RKO (cell line): Measurements from ENCODE around the gene WDR93.
A peak's percentile ranks its signal among the peaks of the same experiment; 100 is the strongest.

Source experiments
- DNase-seq: peaks from one replicate; pipeline ENCODE4 v3.0.0-alpha.2; 2016; ENCODE audit warnings: low spot score

Gene WDR93

DNA sequence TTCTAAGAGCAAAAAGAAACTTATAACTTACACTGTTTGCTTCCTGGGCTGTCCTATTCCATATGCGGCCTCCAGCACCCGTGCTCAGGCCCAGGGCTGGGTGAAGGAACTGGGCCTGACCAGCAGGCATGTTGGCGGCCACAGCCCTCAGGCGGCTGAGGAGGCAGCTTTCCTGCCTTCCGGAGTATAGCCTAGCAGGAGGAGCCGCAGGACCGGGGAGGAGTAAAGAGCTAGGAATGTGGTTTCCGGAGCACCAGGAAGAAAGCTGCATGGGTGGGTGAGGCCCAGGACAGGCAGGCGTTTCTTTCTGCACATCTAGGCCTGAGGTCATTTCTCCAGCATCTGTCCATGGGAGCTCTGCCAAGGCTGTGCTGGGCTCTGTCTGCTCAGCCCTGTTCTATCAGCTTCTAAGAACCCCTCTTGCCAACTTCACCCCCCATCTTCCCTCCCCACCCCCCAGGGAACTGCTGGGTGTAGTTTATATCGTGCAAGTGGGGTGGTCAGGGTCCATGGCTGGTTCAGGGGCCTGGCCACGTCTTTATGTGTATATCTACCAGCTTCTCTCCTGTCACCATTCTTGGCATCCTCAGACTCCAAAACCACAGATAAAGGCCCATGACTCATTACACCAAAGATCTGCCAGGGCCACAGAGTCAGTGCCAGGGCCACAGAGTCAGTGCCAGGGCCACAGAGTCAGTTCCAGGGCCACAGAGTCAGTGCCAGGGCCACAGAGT lies 27.6 kb upstream of the WDR93 start:
- DNase-seq, result no peak

DNA sequence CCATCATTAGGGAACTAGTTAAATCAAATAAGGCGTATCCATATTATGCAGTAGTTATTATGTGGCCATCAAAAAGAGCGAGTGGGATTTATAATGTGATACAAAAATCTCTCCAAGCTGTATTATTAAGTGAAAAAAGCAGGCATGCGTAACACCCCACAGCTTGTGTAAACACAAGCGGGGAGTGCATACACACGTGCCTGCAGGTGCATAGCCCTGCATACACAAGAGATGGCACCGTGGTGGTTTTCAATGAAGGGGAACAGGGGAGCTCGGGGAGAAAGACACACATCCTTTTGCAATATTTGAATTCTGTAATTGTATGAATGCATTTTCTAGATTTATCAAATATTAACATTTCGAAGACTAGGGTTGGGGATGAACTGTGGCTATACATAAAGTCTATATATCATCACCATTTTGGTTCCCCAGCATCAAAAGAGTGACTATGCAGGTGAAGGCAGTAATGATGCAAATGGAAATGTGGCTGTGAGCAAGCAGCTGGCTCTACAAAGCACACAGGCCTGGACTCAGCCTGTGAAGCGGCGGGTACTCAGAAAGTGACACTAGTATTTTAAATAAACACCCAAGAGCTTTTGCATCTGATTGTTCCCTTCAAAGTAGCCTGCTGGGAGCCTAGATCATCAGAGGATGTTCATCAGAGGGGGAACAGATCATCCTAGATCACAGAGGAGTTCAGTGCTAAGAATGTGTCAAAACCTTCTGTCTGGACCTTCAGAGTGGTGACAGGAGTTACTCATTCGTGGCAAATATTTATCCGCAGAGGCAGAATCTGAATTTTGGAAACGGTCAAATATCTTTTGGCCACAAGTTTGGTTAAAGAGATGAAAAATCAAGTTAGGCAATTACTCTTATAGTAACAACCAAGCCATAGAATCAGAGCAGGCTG lies 25.9 kb upstream of the WDR93 start:
- DNase-seq, result no peak

DNA sequence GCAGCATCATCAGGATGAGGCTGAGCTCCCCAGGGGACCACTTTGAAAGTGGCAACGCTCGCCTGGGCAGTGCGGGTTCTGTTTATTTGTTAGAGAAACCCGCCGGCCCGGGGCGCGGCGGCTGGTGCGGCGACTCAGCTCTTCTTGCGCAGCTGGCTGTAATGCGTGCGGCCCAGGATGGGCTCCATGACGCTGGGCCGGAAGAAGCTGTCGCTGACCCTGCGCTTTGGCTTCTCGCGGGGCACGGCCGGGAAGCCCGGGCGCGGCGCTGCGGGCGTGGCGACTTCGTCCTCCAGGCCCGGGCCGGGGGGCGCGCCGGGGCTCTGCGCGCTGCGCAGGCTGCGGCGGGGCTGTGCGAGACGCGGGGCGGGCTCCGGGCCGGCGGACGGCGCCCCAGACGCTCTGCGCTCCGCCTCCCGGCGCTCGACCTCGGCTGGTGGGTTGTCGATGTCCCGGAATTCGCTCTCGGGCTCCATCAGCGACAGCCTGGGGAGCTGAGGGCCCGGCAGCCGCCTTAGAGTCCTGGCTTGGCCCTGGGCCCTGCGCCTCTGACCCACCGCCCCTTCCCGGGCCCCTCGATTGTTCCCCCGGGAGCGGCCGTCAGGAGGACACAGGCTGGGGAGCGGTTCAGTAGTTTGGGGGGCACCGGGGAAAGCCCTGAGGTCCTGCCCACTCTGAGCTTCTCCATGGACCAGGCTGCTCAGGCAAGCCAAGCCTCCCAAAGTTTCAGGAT lies 25.0 kb upstream of the WDR93 start:
- DNase-seq, result peak; percentile 32

DNA sequence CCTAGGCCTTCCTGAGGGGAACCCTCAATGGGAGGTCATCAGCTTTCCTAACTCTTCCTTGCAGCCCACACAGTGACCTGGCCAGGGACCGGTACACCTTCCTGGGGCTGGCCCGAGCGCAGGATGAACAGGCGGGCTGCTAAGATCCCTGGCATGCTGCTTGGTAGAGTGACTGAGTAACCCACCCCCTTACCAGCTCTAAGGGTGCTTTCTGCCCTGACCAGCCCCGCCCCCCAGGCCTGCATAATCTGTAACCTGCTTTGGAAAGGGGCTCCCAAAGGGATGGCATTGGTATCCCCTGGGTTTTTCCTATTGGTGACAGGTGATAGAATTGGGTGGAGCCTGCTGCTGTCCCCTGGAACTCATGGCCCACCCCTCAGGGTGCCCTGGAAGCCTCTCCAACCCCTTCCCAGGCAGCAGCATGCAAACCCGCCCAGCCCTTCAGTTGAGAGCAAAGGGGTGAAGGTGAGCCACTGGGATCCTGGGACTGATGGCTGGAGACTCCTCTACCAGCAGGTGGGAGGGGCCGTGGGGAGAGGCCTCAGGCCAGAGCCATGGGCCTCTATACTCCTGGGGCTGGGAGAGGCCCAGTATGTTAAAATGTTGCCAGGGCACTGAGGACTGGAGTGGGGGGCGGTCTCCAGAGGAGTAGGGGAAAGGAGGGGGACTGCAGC lies 24.3 kb upstream of the WDR93 start:
- DNase-seq, result no peak

DNA sequence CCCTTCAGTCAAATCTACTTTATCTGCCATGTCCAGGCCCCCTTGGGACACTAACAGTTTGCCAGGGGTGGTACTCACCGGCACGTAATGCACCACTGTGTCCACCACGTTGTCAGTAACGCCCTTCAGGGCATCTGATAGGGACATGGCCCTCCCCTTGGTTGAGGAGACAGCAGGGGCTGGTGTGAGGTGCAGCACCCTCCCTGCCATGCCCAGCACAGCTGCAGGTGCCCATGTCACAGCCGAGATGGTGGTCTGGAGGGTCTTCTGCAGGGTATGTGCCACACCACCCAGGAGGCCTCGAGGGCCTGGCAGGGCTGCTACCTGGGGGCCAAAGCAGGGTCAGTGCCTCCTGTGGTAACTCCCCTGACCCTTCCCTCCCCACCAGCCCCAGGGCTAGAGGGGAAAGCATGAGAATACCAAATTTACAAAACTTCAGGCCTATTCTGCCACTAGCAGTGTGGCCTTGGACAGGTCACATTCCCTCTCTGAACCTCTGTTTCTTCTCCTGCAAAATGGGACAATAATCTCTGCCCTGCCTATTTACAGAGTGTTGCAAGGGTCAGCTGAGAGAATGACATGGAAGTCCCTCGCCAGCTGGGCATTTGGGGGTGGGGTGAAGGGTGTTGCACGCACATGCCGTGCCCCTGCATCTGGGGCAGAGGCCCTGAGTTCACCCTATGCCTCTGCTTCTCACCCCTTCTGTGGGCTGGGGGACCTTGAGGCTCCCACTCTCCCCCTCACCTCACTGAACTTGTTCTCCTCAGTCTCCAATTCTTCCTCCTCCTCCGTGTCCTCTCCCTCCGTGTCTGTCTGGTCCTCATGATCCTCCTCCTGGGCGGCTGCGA lies 23.5 kb upstream of the WDR93 start:
- no peak for DNase-seq

DNA sequence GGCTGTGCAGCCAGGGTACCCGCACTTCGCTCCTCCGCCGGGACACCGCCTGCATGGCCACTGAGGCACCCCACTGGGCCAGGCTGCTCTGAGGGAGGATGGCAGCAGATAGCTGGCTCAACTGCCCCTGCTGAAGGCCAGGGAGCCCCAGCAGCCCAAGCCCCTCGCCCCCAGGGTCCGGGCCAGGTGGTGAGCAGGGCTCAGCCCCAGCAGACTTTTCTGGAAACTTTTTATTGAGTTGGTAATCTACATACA lies 23.0 kb upstream of the WDR93 start:
- no peak for DNase-seq

DNA sequence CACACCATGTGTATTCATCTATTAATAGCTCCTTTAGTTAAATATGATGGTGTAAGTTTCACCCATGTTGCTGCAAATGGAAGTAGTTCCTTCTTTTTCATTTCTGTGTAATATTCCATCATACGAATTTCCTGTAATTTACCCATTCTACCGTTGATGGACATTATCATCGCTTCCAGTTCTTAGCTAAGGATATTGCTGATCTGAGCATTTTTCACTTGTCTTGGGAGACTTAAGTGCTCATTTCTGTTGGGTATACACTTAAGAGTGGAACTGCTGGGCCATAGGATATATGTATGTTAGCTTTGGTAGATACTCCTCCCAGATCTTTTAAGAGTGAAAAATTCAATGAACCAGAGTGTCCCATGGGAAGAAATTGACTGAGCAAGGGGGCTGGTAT lies 22.4 kb upstream of the WDR93 start:
- no peak for DNase-seq

DNA sequence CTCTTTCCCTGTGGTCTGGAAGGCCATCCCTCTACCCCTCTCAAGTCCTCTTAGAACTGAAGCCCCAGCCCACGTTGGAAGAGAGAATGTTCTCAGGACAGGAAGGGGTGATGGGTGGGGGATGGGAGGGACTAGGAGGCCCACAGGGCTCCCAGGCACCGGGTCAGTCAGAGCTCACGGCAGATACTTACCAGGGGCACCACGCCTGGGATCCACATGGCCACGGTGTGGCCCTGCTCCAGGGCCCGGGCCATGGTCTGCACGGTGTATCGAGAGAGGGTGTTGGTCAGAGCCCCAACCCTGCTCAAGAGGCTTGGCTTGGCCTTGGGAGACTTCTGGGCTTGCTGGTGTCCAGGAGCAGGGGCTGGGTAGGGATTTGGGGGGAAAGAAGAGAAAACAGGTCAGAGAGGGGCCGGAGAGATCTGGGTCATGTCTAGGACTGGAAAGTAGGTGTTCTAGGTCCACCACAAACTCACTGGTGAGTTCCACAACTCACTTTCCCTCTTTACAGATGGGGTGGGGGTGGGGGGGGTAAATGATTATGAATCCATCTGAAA lies 21.2 kb upstream of the WDR93 start:
- DNase-seq, result no peak

DNA sequence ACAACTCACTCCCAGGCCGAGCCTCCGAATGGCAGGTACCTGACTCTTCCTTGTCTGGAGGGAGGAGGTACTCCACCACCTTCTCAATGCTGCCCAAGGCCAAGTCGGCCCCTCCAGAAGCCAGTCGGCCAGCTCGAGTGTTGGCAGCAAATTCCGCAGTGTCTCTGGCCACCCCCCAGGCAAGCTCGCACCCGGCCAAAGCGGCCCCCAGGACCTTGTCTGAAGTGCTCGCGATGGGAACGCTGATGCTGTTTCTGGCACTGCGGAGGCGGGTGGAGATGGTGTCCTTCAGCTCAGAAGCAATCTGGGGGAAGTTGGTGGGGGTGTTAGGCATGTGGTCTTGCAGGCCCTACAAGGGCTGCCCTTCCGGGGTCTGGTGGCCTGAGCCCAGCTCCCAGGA lies 20.7 kb upstream of the WDR93 start:
- DNase-seq, result no peak

DNA sequence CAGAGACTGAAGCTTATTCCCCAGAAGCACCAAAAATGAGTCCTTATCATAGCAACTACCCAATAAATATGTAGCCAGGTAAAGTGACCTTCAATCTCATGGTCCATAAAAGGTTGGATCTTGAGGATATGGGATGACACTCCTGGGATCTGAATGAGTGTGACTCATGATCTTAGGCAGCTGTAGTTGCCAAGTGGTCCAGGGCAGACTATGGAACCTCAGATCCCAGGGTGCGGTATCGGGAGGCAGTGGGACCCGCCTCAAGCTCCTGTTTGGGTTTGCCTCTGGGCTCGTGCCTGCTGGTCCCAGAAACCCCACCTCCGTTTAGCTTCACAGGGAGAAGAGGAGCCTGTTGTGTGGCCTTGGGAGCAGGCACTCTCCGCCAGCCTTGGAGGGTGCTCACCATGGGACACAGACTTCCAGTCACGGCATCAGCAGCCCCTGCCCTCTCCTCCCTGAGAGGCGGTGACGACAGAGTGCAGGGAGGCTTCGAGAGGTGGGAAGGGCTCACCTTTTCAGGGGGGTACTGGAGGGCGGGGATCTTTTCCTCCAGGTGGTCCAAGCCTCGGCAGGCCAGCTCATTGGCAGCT lies 19.5 kb upstream of the WDR93 start:
- no peak for DNase-seq

DNA sequence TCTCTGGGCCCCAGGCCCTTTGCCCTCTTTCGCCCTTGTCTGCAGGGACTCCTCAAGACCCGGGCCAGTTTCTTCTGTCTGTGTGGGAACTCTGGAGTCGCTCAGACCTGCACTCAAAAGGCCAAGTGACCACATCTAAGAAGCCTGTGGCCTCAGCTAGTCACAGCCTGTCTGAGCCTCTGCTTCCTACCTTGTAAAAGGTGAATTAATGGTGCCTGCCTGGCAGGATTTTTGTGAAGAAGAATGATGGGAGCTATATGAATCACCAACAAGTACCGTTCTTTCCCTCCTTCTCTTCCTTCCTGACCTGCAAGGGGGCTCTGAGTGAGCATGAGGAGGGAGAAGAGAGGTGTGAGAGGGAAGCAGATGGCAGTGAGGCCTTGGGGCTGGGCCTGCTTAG lies 18.9 kb upstream of the WDR93 start:
- DNase-seq, result no peak

DNA sequence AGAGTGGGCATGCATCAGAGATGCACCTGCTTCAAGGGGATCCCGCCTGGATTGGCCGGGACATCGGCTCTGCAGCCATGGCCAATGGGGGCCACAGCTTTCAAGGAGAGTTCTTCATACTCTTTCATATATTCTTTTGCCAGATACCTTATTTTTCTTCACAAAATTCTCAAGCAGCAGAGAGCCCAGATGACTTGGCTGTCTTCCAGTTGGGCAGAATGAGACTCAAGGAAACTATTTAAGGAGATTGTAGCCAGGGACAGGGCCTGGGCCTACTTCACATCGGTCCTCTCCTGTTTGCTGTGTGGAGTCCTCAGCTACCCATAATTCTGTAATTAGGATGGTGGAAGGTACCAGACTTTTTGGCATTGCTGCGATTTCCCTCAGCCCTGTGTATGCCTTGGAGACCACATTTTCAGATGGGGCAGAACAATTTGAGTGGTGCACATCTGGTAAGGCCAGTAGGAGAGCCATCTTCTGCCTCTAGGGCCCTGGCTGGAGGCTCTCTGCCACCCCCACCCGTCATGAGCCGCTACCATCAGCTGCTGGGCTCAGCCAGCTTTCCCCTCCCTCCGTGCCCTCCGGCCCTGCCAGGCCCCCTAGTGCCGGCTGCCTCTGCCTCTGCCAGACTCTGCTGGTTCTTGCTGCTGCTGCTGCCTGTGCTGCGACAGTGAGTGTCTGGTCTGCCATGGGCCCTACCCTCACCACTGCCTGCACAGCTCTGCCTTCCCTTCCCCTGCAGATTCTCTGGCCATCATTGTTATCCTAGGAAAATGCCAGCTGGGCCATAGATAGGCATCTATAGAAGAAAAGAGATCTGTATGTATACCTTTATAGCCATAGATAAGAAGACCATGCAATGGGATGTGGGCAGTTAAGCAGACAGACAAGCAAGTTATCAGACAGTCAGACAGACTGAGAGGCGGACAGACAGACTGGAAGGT lies 18.1 kb upstream of the WDR93 start:
- no peak for DNase-seq

DNA sequence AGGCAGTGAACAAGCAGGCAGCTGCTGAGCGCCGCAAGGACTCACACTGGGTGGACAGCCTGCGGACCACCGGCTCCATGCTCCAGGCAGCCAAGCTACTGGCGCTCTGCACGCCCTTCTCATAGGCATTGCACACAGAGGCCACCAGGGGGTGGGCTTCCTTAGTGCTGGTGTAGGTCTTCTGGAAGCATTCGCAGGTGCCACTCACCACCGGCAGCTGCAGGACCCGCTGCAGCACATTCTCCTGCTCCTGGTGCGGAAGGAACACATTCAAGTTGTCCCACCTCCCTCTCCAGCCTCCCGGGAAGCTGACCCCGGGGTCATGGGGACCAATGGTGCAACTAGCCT lies 17.5 kb upstream of the WDR93 start:
- DNase-seq, result no peak

DNA sequence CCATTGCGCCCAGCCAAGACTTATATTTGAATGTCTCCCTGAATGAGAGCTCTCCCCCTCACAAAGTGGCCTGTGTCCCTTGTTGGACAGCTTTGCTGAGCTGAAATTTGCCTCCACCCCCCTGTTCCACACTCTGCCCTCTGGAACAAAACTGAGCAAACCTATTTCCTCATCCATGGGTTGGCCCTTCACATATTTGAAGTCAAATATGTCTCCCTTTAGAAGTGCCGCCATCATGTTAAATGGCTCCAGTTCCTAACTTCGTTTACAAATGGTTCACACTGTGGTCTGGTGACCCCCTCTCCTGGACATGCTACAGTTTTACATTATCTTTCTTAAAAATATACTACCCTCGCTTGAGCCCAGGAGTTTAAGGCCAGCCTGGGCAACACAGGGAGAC lies 16.1 kb upstream of the WDR93 start:
- no peak for DNase-seq

DNA sequence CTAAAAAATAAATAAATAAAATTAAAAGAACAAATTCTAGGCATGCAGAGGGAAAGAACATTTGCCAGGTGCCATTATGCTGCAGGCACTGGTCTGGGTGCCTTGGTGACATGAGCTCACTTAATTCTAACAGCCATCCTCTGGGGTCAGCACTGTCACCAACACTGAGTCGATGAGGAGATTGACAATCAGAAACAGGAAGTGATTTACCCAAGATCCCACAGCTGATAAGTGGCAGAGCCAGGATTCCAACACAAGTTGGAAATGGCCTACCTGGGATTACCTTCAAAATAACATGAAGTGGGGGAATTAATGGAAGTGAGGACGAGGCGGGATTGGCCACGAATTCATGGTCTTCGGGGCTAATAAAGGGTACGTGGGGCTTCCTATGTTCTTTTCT lies 15.0 kb upstream of the WDR93 start:
- no peak for DNase-seq

DNA sequence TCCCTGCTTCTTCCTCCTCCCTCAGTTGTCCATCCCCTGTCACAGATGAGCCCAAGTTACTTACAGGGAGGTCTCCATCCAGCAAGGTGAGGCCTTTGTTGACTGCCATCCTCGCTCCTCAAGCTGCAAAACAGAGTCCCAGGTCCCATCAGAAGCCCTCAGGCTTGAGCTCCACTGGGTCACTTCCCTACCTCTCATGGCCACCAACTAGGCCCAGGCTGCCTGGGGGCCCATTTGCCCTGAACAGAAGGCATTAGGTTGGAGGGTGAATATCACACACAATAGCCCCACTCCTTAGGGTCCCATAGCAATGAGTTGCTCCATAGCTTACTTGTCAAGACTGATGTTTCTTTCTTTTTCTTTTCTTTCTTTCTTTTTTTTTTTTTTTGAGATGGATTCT lies 13.2 kb upstream of the WDR93 start:
- no peak for DNase-seq

DNA sequence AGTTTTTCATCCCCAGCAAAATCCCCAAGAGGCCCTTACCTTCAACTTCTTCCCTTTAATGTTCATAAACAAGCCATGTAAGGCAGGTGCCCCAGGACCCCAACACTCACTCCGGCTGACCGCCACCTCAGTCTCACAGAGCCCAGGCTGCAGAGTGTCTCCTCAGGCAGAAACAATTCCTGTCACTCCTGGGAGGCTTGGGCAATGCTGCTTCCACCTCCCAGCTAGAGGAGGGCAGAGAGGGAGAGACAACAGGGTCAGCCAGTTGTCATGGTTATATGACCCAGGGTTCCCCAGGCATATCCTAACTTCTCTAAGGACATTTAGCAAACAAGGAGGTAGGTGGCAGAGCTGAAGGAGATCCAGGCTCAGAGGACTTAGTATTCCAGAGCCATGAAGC lies 11.4 kb upstream of the WDR93 start, which contains the start of gene PLIN1:
Gene PLIN1 (minus strand): TSS at position 156 of the 400 bp plus-strand sequence. CDS start 1,878 bp downstream, outside the sequence.
- no peak for DNase-seq

DNA sequence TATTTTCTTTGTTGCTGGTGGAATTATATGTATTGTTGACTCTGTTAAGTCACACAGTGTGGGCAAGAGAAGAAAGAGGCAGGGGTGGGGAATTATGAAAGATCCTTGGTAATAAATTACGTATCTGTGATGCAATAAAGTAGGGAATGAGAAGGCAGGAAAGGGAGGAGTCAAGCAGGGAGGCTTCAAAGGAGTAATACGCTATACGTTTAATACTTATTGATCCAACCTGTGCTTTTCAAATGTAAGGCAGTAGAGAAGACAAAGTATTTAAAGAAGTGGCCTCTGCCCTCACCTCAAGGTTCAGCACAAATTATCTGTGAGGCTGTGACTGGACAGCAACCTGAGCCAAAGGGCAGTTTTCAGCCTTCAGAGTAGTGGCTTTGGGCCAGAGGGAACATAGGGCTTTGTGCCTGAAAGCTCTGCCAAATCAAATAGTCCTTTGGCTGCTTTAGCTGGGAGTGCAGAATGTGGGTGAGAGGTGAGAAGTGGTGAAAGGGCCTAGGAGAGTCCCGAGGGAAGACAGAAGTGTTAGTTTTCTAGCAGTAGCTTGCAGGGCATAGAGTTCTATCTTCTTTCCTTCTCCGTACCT lies 10.2 kb upstream of the WDR93 start:
- DNase-seq, result no peak

DNA sequence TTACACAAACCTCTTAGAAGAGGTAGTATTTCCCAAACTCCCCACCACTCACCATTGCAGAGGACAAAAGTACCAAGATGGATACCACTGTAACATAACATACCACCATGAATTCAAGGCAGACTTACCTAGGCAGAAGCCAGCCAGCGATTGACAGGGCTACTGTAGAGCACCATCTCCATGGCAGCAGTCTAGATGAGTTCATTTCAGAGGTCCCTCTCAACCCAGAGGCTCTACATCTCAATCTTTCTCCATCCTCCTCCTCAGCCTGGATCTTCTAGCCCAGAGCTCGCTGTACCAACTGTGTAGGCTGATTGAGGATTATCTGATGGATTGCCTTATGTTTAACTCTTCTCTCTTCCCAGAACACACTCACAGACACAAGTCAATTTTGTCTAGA lies 9.5 kb upstream of the WDR93 start:
- no peak for DNase-seq
